Measurements from ENCODE around the gene AGER.

The AGER gene

DNA sequence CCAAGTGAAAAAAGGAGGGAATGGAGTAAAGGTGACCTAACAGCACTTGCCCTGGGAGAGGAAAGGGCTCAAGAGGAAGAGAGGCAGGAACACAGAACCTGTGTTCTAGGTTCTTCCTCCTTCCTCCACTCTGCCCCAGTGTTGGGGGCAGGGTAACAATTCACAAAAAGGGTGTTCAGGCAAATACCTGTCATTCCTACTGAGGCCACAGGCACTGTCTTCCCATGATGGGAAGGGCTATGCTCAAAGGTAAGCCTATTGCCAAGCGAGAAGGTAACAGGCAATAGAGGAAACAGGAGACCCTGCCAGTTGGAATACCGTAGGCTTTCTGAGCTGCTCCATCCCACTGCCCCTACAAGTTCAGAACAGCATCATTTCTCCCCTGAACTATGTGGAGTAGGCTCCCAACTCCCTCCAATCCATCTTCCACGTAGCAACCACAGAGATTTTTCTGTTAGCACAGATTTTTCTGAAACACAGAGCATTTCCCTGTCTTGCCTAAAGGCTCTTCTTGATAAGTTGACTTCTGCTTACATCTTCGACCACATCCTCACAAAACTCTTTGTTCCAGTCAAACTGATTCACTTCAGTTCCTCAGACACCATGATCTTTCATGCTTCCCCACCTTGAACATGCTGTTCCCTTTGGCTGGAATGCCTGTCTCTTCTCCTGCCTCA is 10.9 kb downstream of the AGER start:
- DNase-seq: no peak

DNA sequence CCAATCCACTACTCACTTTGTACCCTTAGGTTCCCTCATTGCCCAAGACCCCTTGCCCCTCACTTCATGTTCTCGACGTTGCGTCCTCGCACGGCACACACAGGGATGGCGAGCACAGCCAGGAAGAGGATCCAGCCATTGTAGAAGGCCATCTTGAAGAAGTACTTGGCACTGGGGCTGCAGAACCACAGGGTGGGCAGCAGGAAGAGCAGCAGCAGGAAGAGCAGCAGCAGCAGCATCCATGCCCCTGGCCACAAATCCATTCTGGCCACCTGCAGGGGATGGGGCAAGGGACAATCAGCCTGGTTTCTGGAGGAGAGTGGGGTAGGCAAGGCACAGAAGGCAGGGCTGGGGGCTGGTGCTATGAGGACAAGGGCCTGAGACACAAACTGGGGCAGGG is 12.8 kb downstream of the AGER start:
- no peak for DNase-seq

DNA sequence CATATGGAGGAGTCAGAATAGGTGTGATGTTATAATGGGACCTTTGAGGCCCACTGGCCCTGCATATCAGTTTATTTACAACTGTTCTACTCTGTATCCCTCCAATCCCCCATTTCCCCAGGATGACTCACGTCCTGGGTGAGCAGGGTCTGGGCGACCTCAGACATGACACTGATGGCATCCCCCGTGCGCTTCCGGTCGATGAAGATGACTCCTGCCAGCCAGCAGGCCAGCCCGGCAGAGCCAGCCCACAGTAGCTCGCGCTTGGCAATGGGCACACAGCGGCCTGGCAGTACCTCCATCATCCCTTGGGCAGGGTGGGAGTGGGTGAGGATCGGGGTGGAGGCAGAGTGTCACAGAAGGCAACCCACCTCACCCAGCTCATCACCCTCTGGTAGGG is 13.8 kb downstream of the AGER start:
- no peak for DNase-seq

DNA sequence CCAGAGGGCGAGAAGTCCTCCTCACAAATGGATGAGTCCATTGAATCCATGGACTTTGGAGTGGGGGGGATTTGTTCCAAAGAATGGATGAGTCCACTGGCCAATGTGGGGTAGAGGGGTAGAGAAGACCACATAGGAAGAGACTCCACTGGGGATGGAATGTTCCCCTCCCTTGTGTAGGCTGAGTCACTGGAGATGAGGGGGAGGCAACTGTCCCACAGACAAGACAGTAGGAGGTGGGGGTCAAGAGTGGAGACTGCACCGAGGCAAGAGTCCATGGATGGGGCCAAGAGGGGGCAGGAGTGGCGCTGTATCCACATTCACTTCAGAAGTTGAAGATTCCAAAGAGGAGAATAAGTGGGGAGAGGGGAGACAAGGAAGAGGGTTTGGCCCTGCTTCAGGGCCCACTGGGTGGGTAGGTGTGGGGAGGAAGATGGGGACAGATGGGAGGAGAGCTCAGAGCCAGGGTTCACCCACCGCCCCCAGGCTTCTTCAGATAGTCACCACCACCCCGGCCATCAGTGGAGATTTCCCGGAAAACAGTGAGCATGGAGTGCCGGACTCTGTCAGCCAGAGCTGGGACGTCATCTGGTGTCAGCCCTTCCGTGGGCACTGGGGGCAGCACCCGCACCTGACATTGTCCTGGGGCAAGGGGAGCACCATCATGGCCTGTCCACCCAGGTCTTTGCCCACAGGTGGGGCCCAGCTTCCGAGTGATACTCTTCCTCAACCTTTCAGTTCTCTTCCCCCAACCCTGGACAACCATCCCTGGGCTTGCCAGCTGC is 15.1 kb downstream of the AGER start:
- no peak for DNase-seq

DNA sequence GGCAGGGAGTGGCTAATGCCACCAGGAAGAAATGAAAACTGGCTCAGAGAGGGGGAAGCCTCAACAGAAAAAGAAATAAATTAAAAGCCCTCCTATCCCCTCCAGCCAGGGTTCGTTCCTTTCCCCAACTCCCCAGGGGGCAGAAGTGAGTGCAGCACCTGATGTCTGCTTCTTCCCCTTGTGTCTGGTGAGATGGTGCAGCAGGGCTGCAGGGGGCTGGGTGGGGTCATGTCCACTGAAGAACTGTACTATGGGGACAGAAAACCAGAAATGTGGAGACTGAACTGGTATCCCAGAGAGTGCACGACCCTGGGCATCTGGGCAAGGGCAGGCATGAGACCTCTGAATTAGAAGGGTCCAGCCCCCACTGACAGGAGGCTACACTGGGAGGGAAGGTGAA is 15.7 kb downstream of the AGER start:
- no peak for DNase-seq

DNA sequence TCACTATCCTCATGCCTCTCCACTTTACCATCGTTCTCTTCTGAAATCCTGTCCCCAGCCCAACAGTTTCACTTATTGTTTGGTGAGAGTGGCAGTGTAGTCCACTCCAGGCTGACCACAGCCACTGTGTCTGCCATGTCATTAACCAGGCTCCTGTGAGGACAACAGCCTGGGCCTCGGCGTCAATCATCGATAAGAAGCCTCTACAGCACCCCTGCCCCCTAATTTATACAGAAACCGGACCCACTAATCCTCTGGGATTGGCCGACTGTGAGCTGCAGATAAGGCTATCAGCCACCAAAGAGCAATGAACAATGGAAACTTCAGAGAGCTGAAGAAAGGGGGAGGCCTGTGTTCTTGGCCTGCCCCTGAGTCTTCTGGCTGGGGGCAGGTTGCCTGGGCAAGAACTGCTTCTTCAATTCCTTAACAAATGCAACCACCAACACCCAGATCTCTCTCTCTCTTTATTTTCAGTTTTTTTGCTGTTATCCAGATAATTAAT is 16.2 kb downstream of the AGER start:
- no peak for DNase-seq

DNA sequence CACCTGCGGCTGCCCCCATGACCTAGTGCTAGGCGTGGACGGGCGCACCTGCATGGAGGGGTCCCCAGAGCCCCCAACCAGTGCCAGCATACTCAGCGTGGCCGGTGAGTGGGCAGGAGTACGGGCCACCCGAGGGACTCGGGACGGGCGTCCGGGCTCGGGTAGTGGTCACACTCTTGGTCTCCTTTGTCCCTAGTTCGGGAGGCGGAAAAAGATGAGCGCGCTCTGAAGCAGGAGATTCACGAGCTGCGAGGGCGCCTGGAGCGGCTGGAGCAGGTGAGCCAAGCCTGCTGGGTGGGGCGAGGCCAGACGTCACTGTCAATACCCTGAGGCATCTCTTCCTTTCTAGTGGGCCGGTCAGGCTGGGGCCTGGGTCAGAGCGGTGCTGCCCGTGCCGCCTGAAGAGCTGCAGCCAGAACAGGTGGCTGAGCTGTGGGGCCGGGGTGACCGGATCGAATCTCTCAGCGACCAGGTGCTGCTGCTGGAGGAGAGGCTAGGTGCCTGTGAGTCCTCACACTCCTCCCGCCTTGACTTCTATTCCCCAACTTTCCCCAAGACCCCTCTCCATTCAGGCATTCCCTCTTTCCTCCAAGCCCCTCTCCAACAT is 16.8 kb downstream of the AGER start:
- no peak for DNase-seq

DNA sequence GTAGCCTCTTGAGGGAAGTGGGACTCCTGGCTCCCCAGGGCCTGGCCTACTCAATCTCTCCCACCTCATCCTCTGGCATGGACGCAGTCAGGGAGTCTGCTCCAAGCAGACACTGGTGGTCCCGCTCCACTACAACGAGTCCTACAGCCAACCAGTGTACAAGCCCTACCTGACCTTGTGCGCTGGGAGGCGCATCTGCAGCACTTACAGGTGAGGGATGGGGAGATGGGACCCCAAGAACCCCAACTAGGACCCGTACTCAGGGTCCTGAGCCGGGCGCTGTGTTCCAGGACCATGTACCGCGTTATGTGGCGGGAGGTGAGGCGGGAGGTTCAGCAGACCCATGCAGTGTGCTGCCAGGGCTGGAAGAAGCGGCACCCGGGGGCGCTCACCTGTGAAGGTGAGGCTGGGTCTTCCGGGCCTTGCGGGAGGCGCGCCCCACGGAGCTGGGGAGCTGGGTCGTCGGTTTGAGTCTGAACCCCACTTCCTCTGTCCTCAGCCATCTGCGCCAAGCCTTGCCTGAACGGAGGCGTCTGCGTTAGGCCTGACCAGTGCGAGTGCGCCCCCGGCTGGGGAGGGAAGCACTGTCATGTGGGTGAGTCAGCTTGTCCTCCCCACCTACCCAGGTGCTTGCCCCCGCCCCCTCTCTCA is 17.5 kb downstream of the AGER start:
- no peak for DNase-seq

DNA sequence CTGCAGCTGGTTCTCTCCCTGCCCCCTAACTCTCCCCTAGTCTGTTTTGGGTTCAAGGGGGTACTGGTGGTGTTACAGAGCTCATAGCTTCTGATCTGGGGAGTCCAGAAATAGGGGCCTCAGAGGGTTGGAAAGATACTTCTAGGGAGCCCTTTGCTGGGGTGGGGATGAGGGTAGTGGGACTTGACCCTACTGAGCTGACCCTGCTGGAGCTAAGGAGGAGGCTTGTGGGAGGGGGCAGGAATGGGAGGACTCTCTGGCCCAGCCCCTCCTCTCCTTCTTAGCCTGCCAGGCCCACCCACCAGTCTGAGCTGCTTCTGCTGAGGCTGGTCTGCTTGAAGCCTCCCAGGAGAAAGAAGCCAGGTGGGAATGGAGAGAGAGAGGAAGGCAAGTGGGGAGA is 19.8 kb downstream of the AGER start, which contains the start of gene EGFL8:
TSS of gene EGFL8 (plus strand) at position 301 of the 400 bp plus-strand sequence. CDS start 1,571 bp downstream, outside the sequence.
- no peak for DNase-seq

DNA sequence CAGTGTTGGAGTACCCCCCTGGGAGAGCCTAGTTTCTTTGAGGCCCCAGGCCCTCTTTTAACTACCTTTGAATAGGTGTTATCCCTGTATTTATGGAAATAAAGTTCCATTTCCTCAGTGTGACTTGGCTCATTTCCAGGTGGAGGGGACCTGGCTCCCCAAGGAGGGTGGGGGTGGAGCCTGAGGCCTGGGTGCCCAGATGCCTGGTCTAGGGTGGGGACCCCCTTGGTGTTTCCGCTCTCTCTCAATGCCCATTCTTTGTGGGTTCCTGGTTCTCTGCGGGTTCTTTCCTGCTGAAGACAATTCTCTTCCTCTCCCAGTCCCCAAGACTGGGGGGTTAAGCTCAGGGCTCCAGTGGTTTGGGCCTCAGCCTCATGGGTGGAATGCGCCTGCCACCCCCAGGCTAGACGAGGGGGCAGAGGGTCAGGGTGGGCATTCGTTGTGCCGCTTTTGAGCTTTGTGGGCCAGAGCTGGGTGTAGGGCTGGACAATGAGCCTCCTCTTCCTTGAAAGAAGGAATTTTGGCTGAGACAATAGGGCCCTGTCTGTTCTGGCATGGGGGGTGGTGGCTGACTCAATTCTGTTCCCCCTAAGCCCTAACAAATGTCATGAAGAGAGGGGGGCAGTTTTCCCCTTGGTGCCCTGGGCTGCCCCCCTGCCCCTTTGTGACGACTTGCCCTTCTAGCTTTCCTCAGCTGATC is 20.3 kb downstream of the AGER start:
- peak in 22 of 56 donors; percentile 6 to 65 (median 41) for DNase-seq

DNA sequence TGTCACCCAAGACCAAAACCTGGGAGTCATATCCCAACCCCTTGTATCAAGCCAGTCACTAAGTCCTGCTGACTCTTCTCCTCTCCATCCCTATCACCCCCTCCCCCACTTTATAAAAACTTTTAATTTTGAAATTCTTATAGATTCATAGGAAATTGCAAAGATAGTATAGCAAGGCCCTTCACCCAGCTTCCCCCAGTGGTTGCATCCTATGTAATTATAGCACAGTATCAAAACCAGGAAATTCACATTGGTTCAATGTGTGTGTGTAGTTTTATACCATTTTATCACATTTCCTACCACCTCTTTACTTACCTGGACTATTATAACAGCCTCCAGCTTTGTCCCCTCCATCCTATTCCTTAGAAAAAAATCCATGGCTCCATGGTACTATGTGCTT is 26.0 kb downstream of the AGER start:
- no peak for DNase-seq

DNA sequence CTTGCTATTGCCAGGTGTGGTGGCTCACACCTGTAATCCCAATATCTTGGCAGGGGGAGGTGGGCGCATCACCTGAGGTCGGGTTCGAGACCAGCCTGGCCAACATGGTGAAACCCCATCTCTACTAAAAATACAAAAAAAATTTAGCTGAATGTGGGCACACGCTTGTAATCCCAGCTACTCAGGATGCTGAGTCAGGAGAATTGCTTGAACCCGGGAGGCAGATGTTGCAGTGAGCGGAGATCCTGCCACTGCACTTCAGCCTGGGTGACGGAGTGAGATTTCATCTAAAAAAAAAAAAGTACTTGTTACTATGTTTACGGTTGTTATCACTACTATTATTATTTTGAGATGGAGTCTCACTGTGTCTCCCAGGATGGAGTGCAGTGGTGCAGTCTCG is 27.2 kb downstream of the AGER start:
- DNase-seq: no peak

DNA sequence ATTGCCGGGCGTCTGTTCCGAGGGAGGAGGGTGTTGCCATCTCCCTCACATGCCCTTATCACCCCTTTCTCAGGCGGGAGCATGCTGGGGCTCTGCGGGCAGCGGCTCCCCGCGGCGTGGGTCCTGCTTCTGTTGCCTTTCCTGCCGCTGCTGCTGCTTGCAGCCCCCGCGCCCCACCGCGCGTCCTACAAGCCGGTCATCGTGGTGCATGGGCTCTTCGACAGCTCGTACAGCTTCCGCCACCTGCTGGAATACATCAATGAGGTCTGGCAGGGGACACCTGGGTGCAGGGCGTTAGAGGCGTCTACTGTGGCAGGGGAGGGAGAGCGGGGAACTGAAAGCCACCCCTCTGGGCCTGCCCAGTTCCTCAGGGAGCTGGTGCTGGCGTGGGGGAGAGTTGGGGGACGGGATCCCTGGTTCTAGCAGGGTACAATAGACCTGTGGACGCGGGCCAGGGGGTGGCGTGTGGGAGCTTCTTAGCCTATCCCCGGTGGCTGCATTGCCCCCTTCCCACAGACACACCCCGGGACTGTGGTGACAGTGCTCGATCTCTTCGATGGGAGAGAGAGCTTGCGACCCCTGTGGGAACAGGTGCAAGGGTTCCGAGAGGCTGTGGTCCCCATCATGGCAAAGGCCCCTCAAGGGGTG is 29.4 kb downstream of the AGER start:
- DNase-seq: peak in 38 of 56 donors; percentile 26 to 80 (median 57)

DNA sequence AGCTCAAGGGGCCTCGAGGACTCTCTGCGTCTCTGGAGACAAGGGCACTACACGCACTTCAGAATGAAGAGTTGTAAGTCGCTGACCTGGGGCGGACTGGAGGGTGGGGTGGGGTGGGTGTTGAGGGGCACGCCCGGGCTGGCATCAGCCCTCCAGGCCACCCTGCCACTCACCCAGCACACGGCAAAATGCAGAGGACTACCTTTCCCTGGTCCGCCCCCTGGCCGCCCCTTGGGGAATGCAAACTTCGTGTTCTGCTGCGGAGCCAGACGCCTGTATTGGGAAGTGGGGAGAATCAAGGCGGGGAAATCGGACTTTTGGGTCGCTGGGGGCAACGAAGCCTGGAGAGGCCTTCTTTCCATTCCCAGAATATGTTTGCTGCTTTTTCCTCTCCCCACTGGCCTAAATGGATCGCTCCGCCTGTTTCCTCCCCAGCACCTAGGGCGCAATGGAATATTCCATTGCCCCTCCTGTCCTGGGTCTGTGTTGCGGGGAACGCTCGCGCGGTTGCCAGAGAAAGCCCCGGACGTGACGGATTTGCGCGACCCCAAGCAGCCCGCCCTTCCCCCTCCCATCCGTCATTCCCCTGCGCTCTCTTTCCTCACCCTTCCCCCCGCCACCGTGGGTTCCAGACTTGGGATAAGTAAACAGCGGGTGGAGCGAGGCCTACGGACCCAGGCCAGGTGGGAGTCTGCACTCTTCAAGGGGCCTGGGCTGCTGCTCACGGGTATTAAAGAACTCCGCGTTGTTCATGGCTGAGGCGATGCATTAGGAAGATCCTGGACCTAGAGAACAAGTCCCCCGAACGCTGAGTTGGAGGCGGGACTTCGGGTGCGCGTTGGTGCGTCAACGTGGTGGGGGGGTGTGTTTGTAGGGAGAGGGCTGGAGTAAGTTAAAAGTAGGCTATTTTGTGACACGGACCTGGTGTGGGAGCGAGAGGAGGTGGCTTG is 30.2 kb downstream of the AGER start, which contains the start of gene PPT2:
TSS of gene PPT2 (plus strand) at position 578 of the 950 bp plus-strand sequence. CDS start 454 bp downstream, outside the sequence.
- peak; percentile 41 to 96 (median 86) for DNase-seq

DNA sequence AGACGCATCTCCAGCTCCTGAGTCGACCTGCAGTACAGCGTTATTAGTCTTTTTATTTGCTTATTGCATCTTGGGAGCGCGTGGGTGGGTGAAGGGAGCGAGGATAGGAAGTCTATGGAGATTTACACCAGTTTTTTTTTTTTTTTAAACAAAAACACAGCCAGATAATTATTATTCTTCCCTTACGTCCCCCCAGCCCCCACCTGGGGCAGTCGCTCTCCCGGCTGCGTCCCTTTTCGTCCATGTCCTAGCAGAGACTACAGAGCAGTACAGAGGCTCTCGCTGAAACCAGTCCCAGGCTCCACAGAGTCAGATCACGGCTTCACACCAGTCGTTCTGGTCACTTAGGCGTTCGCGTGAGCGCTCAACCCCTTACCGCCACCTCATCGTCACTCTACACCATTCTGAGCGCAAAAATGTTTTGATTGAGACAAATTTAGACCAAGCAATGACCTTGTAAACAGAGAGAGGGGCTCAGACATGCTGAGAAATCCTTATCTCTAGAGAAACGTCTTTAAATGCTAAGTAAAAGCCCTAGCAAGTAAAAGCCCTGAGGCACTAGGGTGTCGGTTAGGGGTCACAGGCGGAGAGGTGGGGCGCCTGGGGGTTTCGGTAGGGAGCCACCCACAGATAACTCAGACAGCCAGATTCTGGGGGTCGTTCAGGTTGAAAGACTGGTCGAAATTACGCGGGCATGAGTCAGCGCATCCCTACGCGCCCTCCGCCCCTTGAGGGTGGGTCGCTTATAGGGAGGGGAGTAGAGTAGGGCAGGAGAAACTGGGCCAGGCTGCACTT is 31.1 kb downstream of the AGER start:
- DNase-seq: peak in 20 of 56 donors; percentile 7 to 60 (median 44)

DNA sequence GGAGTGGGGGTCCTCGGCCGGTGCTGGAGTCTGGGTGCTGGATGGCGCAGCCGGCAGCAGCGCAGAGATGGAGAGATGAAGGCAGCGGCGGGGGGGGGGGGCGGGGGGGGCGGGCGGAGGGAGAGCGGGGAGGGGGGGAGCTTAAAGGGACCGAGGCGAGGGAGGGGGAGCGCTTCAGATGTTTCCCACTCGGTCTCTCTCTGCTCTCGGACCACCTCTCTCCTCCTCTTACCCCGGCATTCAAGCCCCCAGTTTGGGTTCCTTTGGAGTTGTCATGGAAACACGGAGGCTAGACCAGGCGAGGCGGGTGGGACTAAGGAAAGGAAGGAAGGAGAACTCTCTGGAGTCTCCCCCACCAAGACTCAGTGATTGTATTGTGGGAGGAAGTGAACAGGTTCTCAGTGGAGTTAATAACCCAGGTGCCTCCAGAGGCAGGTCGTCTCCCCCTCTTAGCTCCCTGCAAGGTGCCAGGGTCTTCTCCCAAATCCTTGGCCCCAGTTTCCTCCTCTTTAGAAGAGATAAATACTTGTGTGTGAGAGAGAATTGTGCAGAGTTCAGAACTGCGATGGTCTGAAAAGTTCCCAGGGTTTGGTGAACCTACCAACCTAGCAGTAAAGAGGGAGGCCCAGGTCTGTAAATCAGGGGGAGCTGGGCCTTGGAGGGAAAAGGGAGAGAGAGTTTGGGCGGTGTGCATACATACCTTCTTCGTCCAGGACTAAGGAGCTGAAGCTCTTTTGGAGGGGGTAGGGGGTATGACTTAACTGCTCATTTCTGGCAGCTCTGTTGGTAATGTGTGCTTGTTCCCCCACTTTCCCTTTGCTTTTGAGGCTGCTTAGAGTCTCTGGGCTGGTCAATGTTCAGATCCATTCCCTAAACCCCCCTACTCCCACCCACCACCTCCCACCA is 31.9 kb downstream of the AGER start, which contains the start of gene PRRT1:
TSS of gene PRRT1 (minus strand) at position 77 of the 906 bp plus-strand sequence. CDS start 112 bp downstream, outside the sequence.
- peak in 33 of 56 donors; percentile 12 to 75 (median 40) for DNase-seq
